Activated T-helper 17 cell treated with anti-CD3 and anti-CD28 coated beads, Interleukin-2, amount 50 U/mL, for 72 hours (primary cell): ENCODE results near the gene ZNF124. TPM values are rescaled to one million over a fixed set of nuclear protein-coding genes. Genes with fewer than 3 reads are reported as not detected.
A peak's percentile ranks its signal among the peaks of the same experiment; 100 is the strongest.
"Not testable (repeated sequence)": the region's sequence is repeated elsewhere in the genome, so short reads cannot be mapped to it uniquely, and the experiment has no call there.

Source experiments
- ATAC-seq: fragments of 150-1000 bp; cut with Tn5 transposase; replicated peaks from 2 replicates; pipeline ENCODE4 v1.10.0; 2021; ENCODE audit warnings: mild to moderate bottlenecking, moderate library complexity
- H3K27ac Mint-ChIP-seq: one replicate; pipeline ENCODE4 v1.8.0; 2022; ENCODE audit warnings: mixed read lengths
- H3K27me3 Mint-ChIP-seq: one replicate; pipeline ENCODE4 v1.8.0; 2022; ENCODE audit warnings: mixed read lengths
- H3K36me3 Mint-ChIP-seq: one replicate; pipeline ENCODE4 v1.8.0; 2022; ENCODE audit warnings: low read depth, mild to moderate bottlenecking, mixed read lengths
- H3K4me1 Mint-ChIP-seq: one replicate; pipeline ENCODE4 v1.8.0; 2022; ENCODE audit warnings: mixed read lengths
- H3K4me3 Mint-ChIP-seq: one replicate; pipeline ENCODE4 v1.8.0; 2022; ENCODE audit warnings: mild to moderate bottlenecking, mixed read lengths
- H3K9me3 Mint-ChIP-seq: one replicate; pipeline ENCODE4 v1.8.0; 2022; ENCODE audit warnings: mixed read lengths
- total RNA-seq, 2 donors: library from RNA; stranded (reverse); gene quantifications; one replicate each; pipeline ENCODE4 v1.2.3, GENCODE V29; 2022

Gene ZNF124
- total RNA-seq, 2 donors from 2014 or later, result 11.6 to 14.4 TPM

- H3K4me1 Mint-ChIP-seq, result no peaks in the 10 kb centered on the region
- H3K4me3 Mint-ChIP-seq, result no peak overlapping the region
- no peaks in the 10 kb centered on the region for H3K27me3 Mint-ChIP-seq
- H3K27ac Mint-ChIP-seq, result no peak overlapping the region
- peaks cover 20% of the 10 kb centered on the region for H3K9me3 Mint-ChIP-seq
- ATAC-seq, result no peak
- H3K36me3 Mint-ChIP-seq, result peaks cover 66% of the 10 kb centered on the region
These were observed 18.4 kb upstream of the ZNF124 start for GRCh38 chr1:247189981-247190798.

GRCh38 chr1:247185667-247186066 is 13.8 kb upstream of the ZNF124 start:
- Mint-ChIP-seq H3K9me3 (peaks cover 13% of the 10 kb centered on the region), H3K27ac (no peak overlapping the region), H3K4me3 (no peak overlapping the region), H3K4me1 (no peaks in the 10 kb centered on the region), H3K27me3 (no peaks in the 10 kb centered on the region), H3K36me3 (peaks cover 21% of the 10 kb centered on the region)
- no peak for ATAC-seq

GRCh38 chr1:247184254-247184653 is 12.4 kb upstream of the ZNF124 start:
- no peak for ATAC-seq

GRCh38 chr1:247182994-247183393 is 11.2 kb upstream of the ZNF124 start:
- Mint-ChIP-seq H3K4me1 (no peaks in the 10 kb centered on the region), H3K27me3 (no peaks in the 10 kb centered on the region), H3K4me3 (no peak overlapping the region), H3K9me3 (peaks cover 18% of the 10 kb centered on the region), H3K27ac (no peak overlapping the region), H3K36me3 (no peaks in the 10 kb centered on the region)
- ATAC-seq, result no peak

More at GRCh38 chr1:247184254-247184653, 12.4 kb upstream of the ZNF124 start:
- no peaks in the 10 kb centered on the region for H3K4me1 Mint-ChIP-seq
- no peak overlapping the region for H3K27ac Mint-ChIP-seq
- no peak overlapping the region for H3K4me3 Mint-ChIP-seq
- peaks cover 7% of the 10 kb centered on the region for H3K36me3 Mint-ChIP-seq
- H3K9me3 Mint-ChIP-seq, result peaks cover 13% of the 10 kb centered on the region
- H3K27me3 Mint-ChIP-seq, result no peaks in the 10 kb centered on the region

- Mint-ChIP-seq H3K36me3 (no peaks in the 10 kb centered on the region), H3K4me1 (no peaks in the 10 kb centered on the region), H3K9me3 (peaks cover 18% of the 10 kb centered on the region), H3K27ac (no peak overlapping the region), H3K27me3 (no peaks in the 10 kb centered on the region), H3K4me3 (no peak overlapping the region)
- no peak for ATAC-seq
These were observed 8.8 kb upstream of the ZNF124 start for GRCh38 chr1:247180581-247180980.

- Mint-ChIP-seq H3K36me3 (no peaks in the 10 kb centered on the region), H3K27ac (no peak overlapping the region), H3K4me3 (no peak overlapping the region), H3K9me3 (peaks cover 13% of the 10 kb centered on the region), H3K4me1 (no peaks in the 10 kb centered on the region), H3K27me3 (no peaks in the 10 kb centered on the region)
- no peak for ATAC-seq
These were observed 5.9 kb upstream of the ZNF124 start for GRCh38 chr1:247177755-247178154.

GRCh38 chr1:247175458-247175857 is 3.6 kb upstream of the ZNF124 start:
- Mint-ChIP-seq H3K4me3 (no peak overlapping the region), H3K9me3 (peaks cover 13% of the 10 kb centered on the region), H3K27me3 (no peaks in the 10 kb centered on the region), H3K27ac (no peak overlapping the region), H3K36me3 (peaks cover under 1% of the 10 kb centered on the region), H3K4me1 (no peaks in the 10 kb centered on the region)
- ATAC-seq, result no peak

GRCh38 chr1:247173431-247173830 is 1.6 kb upstream of the ZNF124 start:
- Mint-ChIP-seq H3K27me3 (no peaks in the 10 kb centered on the region), H3K4me1 (no peaks in the 10 kb centered on the region), H3K27ac (no peak overlapping the region), H3K36me3 (peaks cover 6% of the 10 kb centered on the region), H3K9me3 (no peaks in the 10 kb centered on the region), H3K4me3 (no peak overlapping the region)
- ATAC-seq, result no peak

- no peaks in the 10 kb centered on the region for H3K27me3 Mint-ChIP-seq
- H3K4me3 Mint-ChIP-seq, result no peak overlapping the region
- H3K4me1 Mint-ChIP-seq, result no peaks in the 10 kb centered on the region
- ATAC-seq, result no peak
- H3K27ac Mint-ChIP-seq, result no peak overlapping the region
- H3K36me3 Mint-ChIP-seq, result peaks cover 6% of the 10 kb centered on the region
- no peaks in the 10 kb centered on the region for H3K9me3 Mint-ChIP-seq
These were observed 1.2 kb upstream of the ZNF124 start for GRCh38 chr1:247172996-247173395.

GRCh38 chr1:247171443-247171842 is 377 bp downstream of the ZNF124 start:
- peak; percentile 71 for ATAC-seq
- H3K36me3 Mint-ChIP-seq, result peaks cover 22% of the 10 kb centered on the region
- not testable (repeated sequence) for H3K27ac Mint-ChIP-seq, H3K4me3 Mint-ChIP-seq, H3K4me1 Mint-ChIP-seq, H3K9me3 Mint-ChIP-seq, H3K27me3 Mint-ChIP-seq

GRCh38 chr1:247165674-247166073 is 6.1 kb downstream of the ZNF124 start:
- H3K27ac Mint-ChIP-seq, result no peak overlapping the region
- no peak overlapping the region for H3K4me3 Mint-ChIP-seq
- ATAC-seq, result peak; percentile 40
- peaks cover 58% of the 10 kb centered on the region for H3K36me3 Mint-ChIP-seq
- peaks cover 25% of the 10 kb centered on the region for H3K9me3 Mint-ChIP-seq
- H3K27me3 Mint-ChIP-seq, result no peaks in the 10 kb centered on the region
- H3K4me1 Mint-ChIP-seq, result peaks cover 10% of the 10 kb centered on the region

GRCh38 chr1:247164694-247165093 is 7.1 kb downstream of the ZNF124 start:
- Mint-ChIP-seq H3K4me1 (peaks cover 10% of the 10 kb centered on the region), H3K27ac (no peak overlapping the region), H3K9me3 (peaks cover 25% of the 10 kb centered on the region), H3K27me3 (no peaks in the 10 kb centered on the region), H3K36me3 (peaks cover 61% of the 10 kb centered on the region), H3K4me3 (no peak overlapping the region)
- ATAC-seq, result no peak

GRCh38 chr1:247156787-247157232 is 15.0 kb downstream of the ZNF124 start:
- Mint-ChIP-seq H3K27ac (no peak overlapping the region), H3K4me3 (no peak overlapping the region), H3K9me3 (peaks cover 16% of the 10 kb centered on the region), H3K4me1 (no peaks in the 10 kb centered on the region), H3K27me3 (no peaks in the 10 kb centered on the region), H3K36me3 (peaks cover 89% of the 10 kb centered on the region)
- no peak for ATAC-seq

GRCh38 chr1:247147781-247148180 is 24.0 kb downstream of the ZNF124 start:
- H3K4me3 Mint-ChIP-seq, result no peak overlapping the region
- H3K36me3 Mint-ChIP-seq, result peaks cover 58% of the 10 kb centered on the region
- H3K27me3 Mint-ChIP-seq, result no peaks in the 10 kb centered on the region
- no peak overlapping the region for H3K27ac Mint-ChIP-seq
- H3K9me3 Mint-ChIP-seq, result peaks cover 24% of the 10 kb centered on the region
- ATAC-seq, result no peak
- no peaks in the 10 kb centered on the region for H3K4me1 Mint-ChIP-seq

GRCh38 chr1:247147120-247147519 is 24.7 kb downstream of the ZNF124 start:
- not testable (repeated sequence) for ATAC-seq, H3K4me3 Mint-ChIP-seq, H3K4me1 Mint-ChIP-seq, H3K27me3 Mint-ChIP-seq, H3K27ac Mint-ChIP-seq
- peaks cover 28% of the 10 kb centered on the region for H3K9me3 Mint-ChIP-seq
- H3K36me3 Mint-ChIP-seq, result peaks cover 59% of the 10 kb centered on the region
